Regular cardiac myocyte (primary cell): Measurements from ENCODE around the gene CHCHD2. TPM values are rescaled to one million over a fixed set of nuclear protein-coding genes. Genes with fewer than 3 reads are reported as not detected.

ENCODE experiments used
- total RNA-seq: library from RNA; depleted of rRNA; stranded (reverse); fragments of >200 nt; gene quantifications from 2 replicates; pipeline ENCODE4 v1.2.3, GENCODE V29; 2014

Gene CHCHD2, protein sequence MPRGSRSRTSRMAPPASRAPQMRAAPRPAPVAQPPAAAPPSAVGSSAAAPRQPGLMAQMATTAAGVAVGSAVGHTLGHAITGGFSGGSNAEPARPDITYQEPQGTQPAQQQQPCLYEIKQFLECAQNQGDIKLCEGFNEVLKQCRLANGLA
- 305 and 307 TPM in 2 replicates for total RNA-seq

DNA sequence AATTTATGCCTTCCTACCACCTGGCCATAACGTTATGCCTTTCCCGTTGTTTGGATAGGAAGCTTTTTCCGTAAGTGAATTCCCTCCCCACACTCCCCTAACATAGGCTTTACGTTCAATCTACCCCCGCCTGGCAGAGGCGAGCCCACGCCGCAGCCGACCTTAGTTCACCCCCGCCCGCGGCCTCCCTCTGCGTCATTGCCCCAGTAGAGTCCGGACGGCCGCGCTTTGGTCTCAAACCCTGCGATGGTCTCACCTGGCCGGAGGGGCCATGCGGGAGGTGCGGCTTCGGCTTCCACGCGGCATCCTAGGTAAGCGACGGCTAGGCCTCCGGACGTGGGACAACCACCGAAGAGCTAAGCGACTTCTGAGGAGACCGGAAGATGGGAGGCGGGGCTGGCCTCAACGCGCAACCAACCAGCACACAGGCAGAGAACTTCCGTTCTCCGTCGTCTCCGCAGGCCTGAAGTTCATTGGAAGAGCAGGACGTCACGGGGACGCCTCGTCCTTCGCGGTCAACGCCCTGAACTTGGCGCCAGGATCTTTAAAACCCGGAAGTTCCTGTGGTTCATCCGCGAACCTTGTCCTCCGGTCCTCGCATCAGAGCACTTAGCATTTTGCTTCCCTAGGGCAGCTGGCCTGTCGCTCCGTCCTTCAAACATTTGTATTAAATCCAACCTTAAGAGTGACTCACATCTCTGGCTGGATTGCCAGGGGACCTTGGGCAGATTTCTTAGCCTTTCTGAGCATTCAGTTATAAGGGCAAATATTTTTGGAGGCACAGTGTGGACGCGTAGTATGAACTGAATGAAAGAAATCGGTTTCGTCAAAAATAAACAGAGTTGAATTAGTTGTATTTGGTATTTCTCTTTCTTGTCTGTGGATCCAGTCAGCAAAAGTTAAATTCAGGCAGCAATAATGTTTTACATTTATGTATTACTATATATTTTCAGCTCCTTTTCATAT lies at the start of gene CHCHD2:
TSS of gene CHCHD2 (minus strand) at position 369 of the 966 bp plus-strand sequence. CDS start at position 306, 63 bp downstream.

GRCh38 chr7:56115852-56116538 lies 9.7 kb upstream of the CHCHD2 start, which contains the start of gene NUPR2:
Gene NUPR2 (minus strand): TSS chr7:56116417. CDS start chr7:56116314, 103 bp downstream.

DNA sequence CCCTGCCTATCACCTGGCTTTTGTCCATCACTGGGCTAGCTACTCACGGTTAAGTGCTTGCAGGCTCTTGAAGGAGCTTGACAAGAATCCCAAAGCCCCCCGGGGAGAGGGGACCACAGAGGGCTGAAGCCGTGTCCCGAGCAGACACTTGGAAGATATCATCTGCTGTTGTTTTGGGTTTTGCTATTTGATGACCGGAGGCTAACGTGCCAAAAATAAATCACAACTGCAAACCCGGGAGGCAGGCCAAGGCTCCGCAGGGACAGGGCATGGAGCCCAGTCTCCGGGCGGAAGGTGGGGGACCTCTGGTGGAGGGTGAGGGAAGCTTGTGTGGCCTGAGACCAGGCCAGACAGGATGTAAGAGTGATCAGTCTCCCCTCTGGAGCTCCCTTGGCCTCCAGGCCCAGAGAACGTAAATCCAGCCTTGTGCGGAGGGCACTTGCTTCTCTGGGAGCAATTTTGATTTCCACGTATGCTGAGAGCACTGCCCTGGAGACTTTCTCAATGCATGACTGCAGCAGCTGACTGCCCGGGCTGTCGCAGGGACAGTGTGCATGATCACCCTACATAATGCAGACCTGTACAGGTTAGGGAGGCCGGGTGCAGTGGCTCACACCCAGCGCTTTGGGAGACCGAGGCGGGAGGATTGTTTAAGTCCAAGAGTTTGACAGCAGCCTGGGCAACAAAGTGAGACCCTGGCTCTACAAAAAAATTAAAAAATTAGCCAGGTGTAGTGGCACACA lies 13.3 kb downstream of the CHCHD2 start, which contains the start of gene PHKG1:
TSS of gene PHKG1 (minus strand) at position 164 of the 743 bp plus-strand sequence. CDS start 4,011 bp downstream, outside the sequence.

DNA sequence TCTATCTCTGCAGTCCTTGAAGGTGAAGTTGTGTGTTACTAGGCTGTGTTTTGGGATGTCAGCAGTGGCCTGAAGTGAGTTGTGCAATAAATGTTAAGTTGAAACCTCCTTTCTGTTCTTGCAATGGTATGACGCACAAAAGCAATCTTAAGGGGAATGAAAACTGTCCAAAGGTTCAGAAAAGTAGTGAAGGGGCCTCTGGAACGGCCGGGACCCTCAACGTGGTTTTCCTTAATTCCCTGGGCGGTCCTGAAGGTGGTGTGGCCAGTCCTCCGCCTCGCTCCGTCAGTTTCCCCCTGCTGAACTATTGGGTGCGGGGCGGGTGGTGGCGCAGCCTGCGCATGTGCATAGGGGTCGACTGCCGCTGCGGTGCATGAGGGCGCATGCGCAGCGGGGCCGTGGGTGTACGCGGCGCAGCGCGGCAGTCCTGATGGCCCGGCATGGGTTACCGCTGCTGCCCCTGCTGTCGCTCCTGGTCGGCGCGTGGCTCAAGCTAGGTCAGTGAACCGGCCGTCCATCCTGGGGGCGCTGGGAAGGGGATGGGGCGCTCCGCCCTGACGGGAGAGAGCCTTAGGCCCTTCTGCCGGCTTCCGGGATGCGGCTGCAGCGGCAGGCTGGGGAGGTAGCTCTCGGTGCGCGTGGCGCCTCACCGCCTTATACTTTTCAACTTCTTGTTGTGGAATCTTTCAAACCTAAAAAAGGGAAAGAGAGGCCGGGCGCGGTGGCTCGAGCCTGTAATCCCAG lies 42.2 kb downstream of the CHCHD2 start, which contains the start of gene SUMF2:
TSS of gene SUMF2 (plus strand) at position 405 of the 744 bp plus-strand sequence. CDS start at position 431, 26 bp downstream.

Other genes with a start within 250 kb of the CHCHD2 start
- not detected in 2 replicates for gene SEPTIN14, start 243.7 kb downstream of the CHCHD2 start, total RNA-seq
- gene ZNF713, start 219.0 kb downstream of the CHCHD2 start, total RNA-seq = 1.5 and 1.7 TPM in 2 replicates
- gene MRPS17, start 154.6 kb downstream of the CHCHD2 start, total RNA-seq = 11.8 and 14.4 TPM in 2 replicates
- 26.8 and 31.0 TPM in 2 replicates for gene NIPSNAP2, start 141.9 kb downstream of the CHCHD2 start, total RNA-seq
- 56.1 and 74.6 TPM in 2 replicates for gene PSPH, start 55.0 kb downstream of the CHCHD2 start, total RNA-seq
- 163 and 373 TPM in 2 replicates for gene CCT6A, start 54.7 kb downstream of the CHCHD2 start, total RNA-seq
- 118 and 274 TPM in 2 replicates for gene SUMF2, start 42.2 kb downstream of the CHCHD2 start, total RNA-seq
- gene PHKG1, start 13.5 kb downstream of the CHCHD2 start, total RNA-seq = 1.4 TPM in 1 of 2 replicates, not detected in the other
- not detected in 2 replicates for gene NUPR2, start 9.9 kb upstream of the CHCHD2 start, total RNA-seq